HepG2 (cell line): ENCODE data around the gene FKBP5. TPM values are rescaled to one million over a fixed set of nuclear protein-coding genes. Genes with fewer than 3 reads are reported as not detected.
A peak's percentile ranks its signal among the peaks of the same experiment; 100 is the strongest.

Experiments used
- ATAC-seq: fragments of 200-7000 bp; cut with Tn5 transposase; 3 replicates; pipeline ENCODE4 v1.9.1; 2020; ENCODE audit warnings: mild to moderate bottlenecking, moderate library complexity
- BruUV-seq: library from RNA; stranded (reverse); fragments of 400-500 nt; replicated peaks from 2 replicates; lab custom pipeline; 2021; lab: Mats Ljungman, UMichigan
- CTCF ChIA-PET: fragments of 300-600 bp; formaldehyde crosslinking; extraction: SDS; loops from one replicate; lab custom pipeline; 2021; ENCODE audit warnings: low total read pairs, inconsistent platforms, low intra/inter-chr PET ratio; lab: Yijun Ruan, JAX
- POLR2A ChIA-PET: fragments of 350-600 bp; sonication (Branson Sonifier 250); formaldehyde crosslinking; loops from one replicate; lab custom pipeline; 2020; ENCODE audit warnings: antibody characterized with exemption, inconsistent platforms; lab: Yijun Ruan, JAX
- DNase-seq: peaks from one replicate; pipeline ENCODE4 v3.0.0-alpha.2; 2015; ENCODE audit warnings: low spot score
- FAIRE-seq: peaks from 3 replicates; lab custom pipeline; 2011; peaks lifted over from hg19 to GRCh38; lab: Jason Lieb, UNC
- H2AFZ ChIP-seq: one replicate; pipeline ENCODE4 v1.6.1; 2011; ENCODE audit warnings: low read length, inconsistent platforms
- H3K27ac ChIP-seq: fragments of 300-600 bp; 3 replicates; pipeline ENCODE4 v1.8.0; 2011; ENCODE audit warnings: mixed run types, mild to moderate bottlenecking, mixed read lengths, low read length, inconsistent platforms; ENCODE audit not compliant: insufficient read depth; ENCODE audit errors: extremely low read length
- H3K27me3 ChIP-seq, 2 experiments: fragments of 200-600 bp in 1 of 2; 2 replicates in 1 of 2; 3 replicates in 1 of 2; pipeline versions ENCODE4 v1.6.0 to v1.8.0; 2011; ENCODE audit warnings: low read length in 2 of 2, mild to moderate bottlenecking in 2 of 2, moderate library complexity in 2 of 2, inconsistent platforms in 1 of 2; ENCODE audit not compliant: insufficient read depth in 2 of 2, control insufficient read depth in 1 of 2
- H3K36me3 ChIP-seq, 2 experiments: fragments of 200-600 bp in 1 of 2; replicated peaks in 1 of 2; 2 replicates in 1 of 2; 3 replicates in 1 of 2; pipeline versions ENCODE4 v1.5.1 to v1.8.0; 2011; ENCODE audit warnings: low read length in 2 of 2, inconsistent platforms in 1 of 2; ENCODE audit not compliant: insufficient read depth in 2 of 2, control insufficient read depth in 1 of 2
- H3K4me1 ChIP-seq: 2 replicates; pipeline ENCODE4 v1.5.1; 2012; ENCODE audit warnings: low read length, inconsistent platforms; ENCODE audit not compliant: insufficient read depth
- H3K4me2 ChIP-seq: 2 replicates; pipeline ENCODE4 v1.6.0; 2011; ENCODE audit warnings: low read depth, low read length, inconsistent platforms
- H3K4me3 ChIP-seq, 3 experiments: fragments of 200-600 bp in 1 of 3; sonication (generic), shearing (Covaris generic) in 1 of 3; replicated peaks in 1 of 3; 2 replicates each; pipeline ENCODE4 v1.5.1; 2011 to 2016; ENCODE audit warnings: low read length in 3 of 3, inconsistent platforms in 2 of 3, low read depth in 2 of 3, mild to moderate bottlenecking in 2 of 3, control low read depth in 1 of 3, mixed read lengths in 1 of 3; ENCODE audit not compliant: insufficient read depth in 1 of 3
- H3K79me2 ChIP-seq: one replicate; pipeline ENCODE4 v1.6.1; 2011; ENCODE audit warnings: low read length, inconsistent platforms; ENCODE audit not compliant: insufficient read depth
- H3K9ac ChIP-seq: 2 replicates; pipeline ENCODE4 v1.6.0; 2011; ENCODE audit warnings: mild to moderate bottlenecking, low read depth, low read length, inconsistent platforms; ENCODE audit not compliant: insufficient read depth
- H3K9me3 ChIP-seq: 2 replicates; pipeline ENCODE4 v1.5.1; 2012; ENCODE audit warnings: mild to moderate bottlenecking, low read length
- H4K20me1 ChIP-seq: 2 replicates; pipeline ENCODE4 v1.6.0; 2011; ENCODE audit warnings: inconsistent platforms, mild to moderate bottlenecking, low read length, moderate library complexity; ENCODE audit not compliant: insufficient read depth
- BHLHE40 ChIP-seq: IDR thresholded peaks from 2 replicates; pipeline ENCODE4 v1.6.1; 2011; ENCODE audit warnings: low read length, improper control_type of control experiment
- CEBPB ChIP-seq: IDR thresholded peaks from 2 replicates; pipeline ENCODE4 v1.6.1; 2011; ENCODE audit warnings: low read depth, low read length, improper control_type of control experiment, borderline replicate concordance
- CREB1 ChIP-seq, 2 experiments: fragments of 450-650 bp in 1 of 2; IDR thresholded peaks; 2 replicates each; pipeline ENCODE4 v1.6.1; 2016 to 2017; ENCODE audit warnings: control low read depth in 1 of 2, mild to moderate bottlenecking in 1 of 2, missing compliant biosample characterization in 1 of 2, missing genetic modification characterization in 1 of 2
- FOSL1 ChIP-seq: sonication (generic); formaldehyde crosslinking; IDR thresholded peaks from 2 replicates; pipeline ENCODE4 v1.9.0; 2021; ENCODE audit warnings: missing genetic modification reagents, borderline replicate concordance
- FOSL2 ChIP-seq: sonication (generic); formaldehyde crosslinking; IDR thresholded peaks from 2 replicates; pipeline ENCODE4 v1.4.0; 2020; ENCODE audit warnings: missing genetic modification reagents
- NFE2L2 ChIP-seq: fragments of 150-350 bp; IDR thresholded peaks from 2 replicates; pipeline ENCODE4 v1.6.1; 2014; ENCODE audit warnings: low read length
- NFYB ChIP-seq: sonication (generic); formaldehyde crosslinking; IDR thresholded peaks from 2 replicates; pipeline ENCODE4 v1.4.0; 2020; ENCODE audit warnings: missing genetic modification reagents
- SAP130 ChIP-seq: IDR thresholded peaks from 2 replicates; pipeline ENCODE4 v1.6.1; 2016; ENCODE audit warnings: low read depth
- ZNF20 ChIP-seq: sonication (generic); formaldehyde crosslinking; IDR thresholded peaks from 2 replicates; pipeline ENCODE4 v1.4.0; 2020; ENCODE audit warnings: mild to moderate bottlenecking, moderate library complexity, missing genetic modification reagents
- ZNF317 ChIP-seq: sonication (generic); formaldehyde crosslinking; IDR thresholded peaks from 2 replicates; pipeline ENCODE4 v1.5.0; 2020; ENCODE audit warnings: mild to moderate bottlenecking, missing genetic modification reagents
- WGBS: methylation state at CpG from one replicate; pipeline ENCODE4 v1.1.6; 2017; ENCODE audit warnings: low lambda C conversion rate; 5-methylcytosine and 5-hydroxymethylcytosine counted together
- in situ Hi-C: cut with HindIII; loops from 2 replicates; pipeline ENCODE4 v1.10.0; 2017; ENCODE audit warnings: low pct_unique_long_range_greater_than_20kb; ENCODE audit not compliant: extremely low pct_ligation_motif_present
- intact Hi-C: fragments of 100-400 bp; cut with micrococcal nuclease; formaldehyde crosslinking; loops from one replicate; pipeline ENCODE4 v1.10.0; 2022; ENCODE audit not compliant: unreplicated experiment
- polyA plus RNA-seq, 8 experiments: library from polyadenylated mRNA; depleted of rRNA in 3 of 8; stranded (reverse) in 7 of 8; unstranded in 1 of 8; fragments of >200 nt; fragmentation: Illumina TruSeq in 4 of 8; extraction: Trizol in 4 of 8; gene quantifications; 2 replicates each; pipeline versions ENCODE4 v1.2.1 to v1.2.3, GENCODE V29; 2011 to 2016; ENCODE audit warnings: low read depth in 4 of 8, missing spikeins in 1 of 8, mixed read lengths in 1 of 8; ENCODE audit not compliant: insufficient read depth in 1 of 8
- total RNA-seq, 5 experiments: library from RNA; depleted of rRNA; stranded (reverse); fragments of >200 nt; fragmentation: Illumina TruSeq; extraction: Trizol; gene quantifications; 2 replicates each; pipeline ENCODE4 v1.2.3, GENCODE V29; 2016; ENCODE audit warnings: low read depth in 1 of 5

Gene FKBP5
- total and polyA plus RNA-seq, 2 of the 13 experiments (the other 11 are each of a cell fraction or from before 2014, with no cell fraction given): 8.0 to 17.4 TPM

DNA sequence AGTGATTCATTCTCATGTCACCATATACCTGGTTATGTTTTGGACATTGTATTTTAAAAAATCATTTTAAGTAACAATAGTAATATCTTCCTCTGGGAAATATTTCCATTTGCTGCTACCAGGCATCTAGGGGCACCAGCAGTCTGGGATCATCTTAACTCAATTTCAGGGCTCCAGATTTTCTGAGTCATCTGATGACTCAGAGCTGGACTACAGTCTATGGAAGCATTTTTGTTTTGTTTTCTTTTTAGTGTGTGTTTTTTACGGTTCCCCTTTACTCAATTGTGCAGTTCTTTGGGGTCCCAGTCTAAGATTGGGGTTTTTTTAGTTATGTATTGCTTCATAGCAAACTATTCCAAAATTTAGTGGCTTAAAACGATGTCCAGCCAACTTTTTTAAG lies 5.7 kb upstream of the FKBP5 start:
- Histone ChIP-seq H3K79me2 (no peaks in the 10 kb centered on the region), H2AFZ (no peak overlapping the region), H3K4me2 (no peak overlapping the region), H3K4me1 (peaks cover 14% of the 10 kb centered on the region), H3K27me3 (no peaks in the 10 kb centered on the region), H3K36me3 (no peaks in the 10 kb centered on the region), H3K27ac (no peak overlapping the region), H3K9ac (no peak overlapping the region), H3K4me3 (no peak overlapping the region), H3K9me3 (no peaks in the 10 kb centered on the region), H4K20me1 (no peaks in the 10 kb centered on the region)
- DNase-seq (no peak), FAIRE-seq (no peak), ATAC-seq (no peak; the same call in 2 of the 3 replicates)
- intact Hi-C loops (no loop called here), in situ Hi-C loops (no loop called here)
- 0 out of 2 replicates have a peak, but pooled peaks have one; percentile 1 for TF ChIP-seq CEBPB
- TF ChIP-seq BHLHE40: no peak
- TF ChIP-seq NFE2L2: 0 out of 2 replicates have a peak, but pooled peaks have one; percentile 3
- TF ChIP-seq NFYB (CRISPR knock-in tag): no peak
- TF ChIP-seq FOSL1 (CRISPR knock-in tag): 0 out of 2 replicates have a peak, but pooled peaks have one; percentile 33
- TF ChIP-seq ZNF20 (CRISPR knock-in tag): no peak
- 0 out of 2 replicates have a peak, but pooled peaks have one; percentile 30 for TF ChIP-seq CREB1 (IDR thresholded peaks at IDR 0.05)
- TF ChIP-seq CREB1 (CRISPR knock-in tag; IDR thresholded peaks at IDR 0.05): no peak
- TF ChIP-seq FOSL2 (CRISPR knock-in tag): peak; percentile 90
- peak; percentile 100 for TF ChIP-seq ZNF317 (CRISPR knock-in tag)
- peak; percentile 32; the same call in 1 of the 2 replicates for TF ChIP-seq SAP130 (CRISPR knock-in tag)
- CTCF ChIA-PET: no interaction called here
- no TSS peak for BruUV-seq
- 25% methylated on average over 2 of the region's 2 CpGs for WGBS
- POLR2A ChIA-PET: no interaction called here
